ENCODE data around the gene KIAA1958. TPM values are rescaled to one million over a fixed set of nuclear protein-coding genes. Genes with fewer than 3 reads are reported as not detected.

The KIAA1958 gene
- total RNA-seq (2022; extraction: Qiagen RNA extraction) = 1.6 to 3.1 TPM (median 2.5 TPM) in 5 replicates

GRCh38 chr9:112486221-112487007 is at the start of gene KIAA1958:
TSS of gene KIAA1958 (plus strand) at chr9:112486827. CDS start at chr9:112574081, 87,254 bp downstream.

DNA sequence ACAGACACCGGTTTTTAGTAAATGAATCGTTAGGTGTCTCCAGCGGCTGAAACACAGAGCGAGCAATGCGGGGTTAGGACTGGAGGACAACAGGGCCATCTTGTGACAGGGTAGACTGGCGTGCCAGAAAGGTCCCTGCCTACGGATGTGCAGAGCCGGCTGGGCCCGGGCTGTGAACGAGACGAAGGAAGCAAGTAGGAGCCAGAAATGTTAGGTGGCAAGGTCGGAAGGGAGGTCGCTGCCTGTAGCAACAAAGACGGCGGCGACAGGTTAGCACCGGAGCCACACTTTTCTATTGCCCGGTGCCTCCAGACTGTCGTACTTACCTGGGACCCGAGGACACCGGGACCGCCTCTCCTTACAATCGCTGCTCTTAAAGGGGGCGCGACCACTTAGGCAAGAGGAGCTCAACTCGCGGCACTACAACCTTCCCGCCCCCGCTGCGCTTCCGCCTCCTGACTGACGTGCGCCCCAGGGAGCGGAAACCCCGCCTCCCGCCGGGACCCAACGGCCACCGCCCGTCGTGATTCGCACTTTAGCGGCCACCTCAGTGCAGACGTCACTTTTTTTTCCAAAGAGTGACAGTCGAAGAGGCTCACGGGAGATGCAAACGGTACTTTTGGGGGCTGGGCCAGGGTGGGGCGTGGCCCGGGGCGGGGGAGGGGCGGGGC is 231.2 kb downstream of the KIAA1958 start, which contains the start of gene INIP:
TSS of gene INIP (minus strand) at position 457 of the 671 bp plus-strand sequence. CDS start 1,632 bp downstream, outside the sequence.

Other genes with a start within 250 kb of the KIAA1958 start
- gene PTBP3, start 153.2 kb upstream of the KIAA1958 start, total RNA-seq (2022; extraction: Qiagen RNA extraction) = 22.8 to 33.1 TPM (median 28.0 TPM) in 5 replicates
- gene HSDL2, start 106.7 kb upstream of the KIAA1958 start, total RNA-seq (2022; extraction: Qiagen RNA extraction) = 25.3 to 32.0 TPM (median 27.0 TPM) in 5 replicates
- 13.6 to 20.7 TPM (median 17.5 TPM) in 5 replicates for gene INIP, start 231.3 kb downstream of the KIAA1958 start, total RNA-seq (2022; extraction: Qiagen RNA extraction)